GM12892 (cell line): ENCODE data around the gene CERS6. TPM values are rescaled to one million over a fixed set of nuclear protein-coding genes. Genes with fewer than 3 reads are reported as not detected.
A peak's percentile ranks its signal among the peaks of the same experiment; 100 is the strongest.
"Not testable (repeated sequence)": the region's sequence is repeated elsewhere in the genome, so short reads cannot be mapped to it uniquely, and the experiment has no call there.

ENCODE experiments used
- DNase-seq: peaks from one replicate; pipeline ENCODE4 v3.0.0; 2011; ENCODE audit not compliant: insufficient read length
- FAIRE-seq: peaks from 2 replicates; lab custom pipeline; 2011; peaks lifted over from hg19 to GRCh38; lab: Jason Lieb, UNC
- POLR2A ChIP-seq: IDR thresholded peaks from 2 replicates; pipeline ENCODE4 v1.6.1; 2011; ENCODE audit warnings: low read depth, low read length, control low read depth
- POLR2AphosphoS5 ChIP-seq: IDR thresholded peaks from 2 replicates; pipeline ENCODE4 v1.6.1; 2011; ENCODE audit warnings: low read depth, low read length, control low read depth
- TAF1 ChIP-seq: IDR thresholded peaks from 2 replicates; pipeline ENCODE4 v1.6.1; 2011; ENCODE audit warnings: low read depth, mild to moderate bottlenecking, control low read depth, low read length, borderline replicate concordance
- polyA plus RNA-seq: library from polyadenylated mRNA; unstranded; fragments of >200 nt; gene quantifications from one replicate; pipeline ENCODE4 v1.2.1, GENCODE V29; 2012; ENCODE audit warnings: missing spikeins, inconsistent platforms; ENCODE audit not compliant: missing spikeins

The CERS6 gene
- polyA plus RNA-seq: 9.1 TPM

GRCh38 chr2:168455645-168456520, at the start of gene CERS6:
CERS6 (plus strand) TSS chr2:168456272; CDS start chr2:168456449, 177 bp downstream.
- FAIRE-seq (peak; percentile 93), DNase-seq (peak; percentile 88)
- peak; percentile 43; the same call in 1 of the 2 replicates for TF ChIP-seq TAF1
- TF ChIP-seq POLR2A: peak; percentile 95
- peak; percentile 85 for TF ChIP-seq POLR2AphosphoS5

- not testable (repeated sequence) for FAIRE-seq, DNase-seq
Observed at GRCh38 chr2:168412301-168412700, 43.8 kb upstream of the CERS6 start.

GRCh38 chr2:168413101-168413500, 43.0 kb upstream of the CERS6 start:
- FAIRE-seq, DNase-seq: not testable (repeated sequence)

GRCh38 chr2:168416555-168416954, 39.5 kb upstream of the CERS6 start:
- FAIRE-seq (no peak), DNase-seq (no peak)
- TF ChIP-seq POLR2A (no peak), TAF1 (no peak), POLR2AphosphoS5 (no peak)

- TF ChIP-seq TAF1 (no peak), POLR2AphosphoS5 (no peak)
- DNase-seq: no peak
- FAIRE-seq: no peak
Observed at GRCh38 chr2:168422584-168422983, 33.5 kb upstream of the CERS6 start.

DNA sequence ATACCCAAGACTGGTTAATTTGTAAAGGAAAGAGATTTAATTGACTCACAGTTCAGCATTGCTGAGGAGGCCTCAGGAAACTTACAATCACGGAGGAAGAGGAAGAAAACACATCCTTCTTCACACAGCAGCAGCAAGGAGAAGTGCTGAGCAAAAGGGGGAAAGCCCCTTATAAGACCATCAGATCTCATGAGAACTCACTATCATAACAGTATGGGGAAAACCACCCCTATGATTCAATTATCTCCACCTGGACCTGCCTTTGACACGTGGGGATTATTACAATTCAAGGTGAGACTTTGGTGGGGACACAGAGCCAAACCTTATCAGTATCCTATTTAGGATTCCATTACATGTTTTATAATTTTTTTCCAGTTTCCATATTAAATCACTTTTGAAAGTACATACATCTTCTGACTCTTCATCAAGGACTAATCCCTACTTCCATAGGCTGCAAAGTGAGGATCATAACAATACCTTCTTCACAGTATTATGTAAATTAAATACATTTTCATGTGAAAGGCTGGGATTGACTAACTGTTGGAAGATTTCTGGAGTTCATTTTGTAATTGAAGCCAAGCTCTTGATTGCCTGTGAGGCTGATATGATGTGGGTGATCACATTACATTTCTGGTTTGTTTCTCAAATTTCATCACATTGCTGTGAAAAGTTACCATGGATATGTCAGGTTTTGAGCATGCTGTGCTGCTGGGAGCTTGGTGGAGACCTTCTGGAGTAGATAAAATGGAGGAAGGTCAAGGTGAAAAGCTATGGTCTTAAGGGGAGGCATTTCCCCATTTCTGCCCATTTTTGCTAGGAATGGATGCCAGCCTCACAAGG, 31.7 kb upstream of the CERS6 start:
- FAIRE-seq (no peak), DNase-seq (no peak)
- TF ChIP-seq TAF1 (no peak), POLR2A (no peak), POLR2AphosphoS5 (no peak)

DNA sequence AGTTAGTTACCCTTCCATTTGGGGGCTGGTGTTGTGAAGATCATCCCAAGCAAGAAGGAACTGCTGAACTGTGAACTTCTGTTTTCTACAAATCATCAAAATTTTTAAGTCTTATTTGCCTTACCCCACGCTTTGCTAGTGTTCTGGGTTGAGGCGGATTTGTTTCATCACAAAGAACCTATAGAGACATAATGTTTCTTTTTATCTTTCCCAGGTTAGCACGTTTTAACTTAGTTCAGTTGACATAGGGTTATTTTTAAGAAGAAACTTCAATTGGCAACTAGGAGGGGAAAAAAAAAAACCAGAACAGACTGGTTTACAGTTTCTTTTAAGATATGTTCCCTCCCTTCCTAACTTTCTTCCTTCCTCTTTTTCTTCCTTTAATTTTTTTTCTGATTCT, 31.1 kb upstream of the CERS6 start:
- DNase-seq (no peak), FAIRE-seq (no peak)
- TF ChIP-seq TAF1: no peak

DNA sequence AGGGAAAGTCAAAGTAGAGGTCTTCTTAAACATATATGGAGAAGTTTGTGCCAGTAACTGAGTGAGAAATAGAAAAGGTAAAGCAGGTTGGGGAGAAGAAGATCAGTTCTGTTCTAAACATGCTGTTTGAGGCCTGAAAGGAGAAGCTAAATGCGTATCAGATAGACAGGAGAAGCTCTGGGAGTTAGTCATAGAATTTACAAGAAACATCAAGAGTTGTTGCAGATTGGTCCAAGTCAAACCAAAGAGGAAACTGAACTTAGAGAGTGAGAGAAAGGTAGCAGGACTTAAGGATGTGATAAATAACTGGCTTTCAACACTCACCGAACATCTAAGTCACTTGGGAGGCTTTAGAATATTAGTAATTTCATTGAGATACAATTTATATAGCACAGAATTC, 29.2 kb upstream of the CERS6 start:
- DNase-seq: no peak
- FAIRE-seq: no peak
- no peak for TF ChIP-seq TAF1
- TF ChIP-seq POLR2AphosphoS5: no peak

- TF ChIP-seq POLR2A: no peak
- TF ChIP-seq TAF1: no peak
- TF ChIP-seq POLR2AphosphoS5: no peak
- FAIRE-seq (peak; percentile 70), DNase-seq (no peak)
Observed at GRCh38 chr2:168427451-168427850, 28.6 kb upstream of the CERS6 start.

DNA sequence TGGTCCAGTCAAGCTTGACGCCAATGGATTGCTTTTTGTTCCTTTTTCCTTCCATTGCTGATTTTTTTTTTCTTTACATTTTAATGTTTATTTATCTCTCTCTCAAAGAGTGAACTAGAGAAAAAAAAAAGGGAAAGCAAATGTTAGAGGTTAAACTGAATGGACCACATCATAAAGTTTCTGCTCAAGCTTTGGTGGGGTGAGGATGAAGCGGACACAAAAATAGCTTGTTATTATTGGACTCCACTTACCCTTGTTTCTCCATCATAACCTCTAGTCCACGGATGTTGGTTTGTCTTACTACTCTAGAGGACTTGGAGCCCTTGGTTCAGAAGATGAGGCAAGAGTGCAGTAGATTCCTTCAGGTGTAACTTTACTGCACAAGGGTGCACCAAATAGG, 27.6 kb upstream of the CERS6 start:
- no peak for FAIRE-seq
- TF ChIP-seq TAF1: no peak
- TF ChIP-seq POLR2AphosphoS5: no peak
- TF ChIP-seq POLR2A: no peak
- no peak for DNase-seq

GRCh38 chr2:168429988-168430387, 26.1 kb upstream of the CERS6 start:
- DNase-seq (no peak), FAIRE-seq (no peak)
- no peak for TF ChIP-seq POLR2AphosphoS5
- TF ChIP-seq POLR2A: no peak
- TF ChIP-seq TAF1: no peak

DNA sequence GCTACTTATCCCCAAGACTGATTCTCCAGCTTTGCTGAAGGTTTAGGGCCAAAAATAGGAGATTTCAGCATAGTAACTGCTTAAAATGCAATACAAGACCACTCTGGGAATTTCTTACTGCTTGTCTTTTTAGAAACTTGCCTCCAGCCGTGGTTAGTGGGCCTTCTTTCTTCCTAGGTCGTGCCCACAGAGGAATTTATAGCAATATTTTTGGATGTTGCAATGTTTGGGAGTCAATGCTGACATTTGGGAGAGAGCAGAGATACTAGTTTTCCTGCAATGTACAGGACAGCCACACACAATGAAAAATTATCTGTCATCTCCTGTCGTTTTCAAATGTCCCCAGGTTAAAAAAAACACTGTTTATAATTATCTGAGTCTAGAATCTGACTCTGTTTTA, 25.6 kb upstream of the CERS6 start:
- no peak for FAIRE-seq
- DNase-seq: no peak
- no peak for TF ChIP-seq TAF1
- no peak for TF ChIP-seq POLR2AphosphoS5
- TF ChIP-seq POLR2A: no peak

DNA sequence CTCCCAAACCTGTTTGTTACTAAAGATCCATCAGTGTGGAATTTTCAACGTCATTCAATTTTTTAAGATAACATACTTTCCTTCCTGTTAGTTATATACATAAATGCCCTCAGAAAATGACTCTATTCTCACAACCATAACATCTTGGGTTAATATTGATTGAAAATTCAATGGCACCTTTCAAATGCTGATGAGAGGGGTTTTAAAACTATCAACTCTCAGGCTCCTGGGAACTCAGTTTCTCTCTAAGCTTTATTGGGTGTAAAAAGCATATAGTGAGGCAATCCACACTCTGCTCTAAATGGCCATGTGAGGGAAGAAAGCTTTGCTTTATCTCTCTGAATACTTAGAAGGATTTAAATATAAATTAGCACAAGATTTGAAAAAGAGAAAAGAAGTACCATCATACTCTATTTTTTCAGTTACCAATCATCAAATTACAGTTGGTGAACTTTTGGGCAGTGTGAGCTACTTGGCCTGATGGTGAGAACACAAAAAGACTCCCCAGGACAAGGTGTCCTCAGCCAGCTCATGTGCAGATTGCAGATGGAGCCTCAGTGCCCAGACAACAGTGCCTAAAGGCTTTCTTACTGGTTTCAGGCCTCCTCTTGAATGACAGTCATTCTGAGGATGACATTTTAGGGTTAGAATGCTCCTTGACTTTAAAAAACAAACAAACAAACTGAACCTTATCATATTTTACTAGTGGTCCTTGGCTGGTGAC, 24.6 kb upstream of the CERS6 start:
- DNase-seq (no peak), FAIRE-seq (peak; percentile 56)
- TF ChIP-seq POLR2AphosphoS5: no peak
- no peak for TF ChIP-seq POLR2A
- TF ChIP-seq TAF1: no peak
